ENCODE data around the gene EEFSEC. TPM values are rescaled to one million over a fixed set of nuclear protein-coding genes. Genes with fewer than 3 reads are reported as not detected.

Gene EEFSEC
- total RNA-seq, 1 donor from 2014 or later = 13.6 TPM

- DNase-seq (ENCODE audit: low spot score) = peak; percentile 55
Observed at GRCh38 chr3:128313071-128313725, 159.9 kb downstream of the EEFSEC start.

GRCh38 chr3:128313935-128314334 is 160.7 kb downstream of the EEFSEC start:
- no peak for DNase-seq (ENCODE audit: low spot score)

DNA sequence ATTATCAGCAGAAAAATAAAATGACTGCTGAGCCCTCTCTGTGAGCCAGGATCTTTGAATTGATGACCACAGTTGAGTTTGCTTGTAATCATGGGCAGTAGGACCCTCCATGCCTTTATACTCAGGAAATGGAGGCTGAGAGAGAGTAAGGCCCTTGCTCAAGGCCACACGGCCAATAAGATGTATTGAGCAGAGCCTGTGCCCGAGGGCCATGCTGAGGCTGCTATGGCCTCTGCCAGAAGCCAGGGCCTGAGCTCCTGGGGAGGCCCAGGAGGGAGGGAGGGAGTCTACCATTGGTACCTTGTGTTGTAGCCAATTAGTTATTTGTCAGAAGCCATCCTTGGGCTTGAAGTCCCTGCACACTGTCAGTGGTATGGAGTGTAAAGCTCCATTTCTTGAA is 162.0 kb downstream of the EEFSEC start:
- DNase-seq (ENCODE audit: low spot score) = peak; percentile 72

DNA sequence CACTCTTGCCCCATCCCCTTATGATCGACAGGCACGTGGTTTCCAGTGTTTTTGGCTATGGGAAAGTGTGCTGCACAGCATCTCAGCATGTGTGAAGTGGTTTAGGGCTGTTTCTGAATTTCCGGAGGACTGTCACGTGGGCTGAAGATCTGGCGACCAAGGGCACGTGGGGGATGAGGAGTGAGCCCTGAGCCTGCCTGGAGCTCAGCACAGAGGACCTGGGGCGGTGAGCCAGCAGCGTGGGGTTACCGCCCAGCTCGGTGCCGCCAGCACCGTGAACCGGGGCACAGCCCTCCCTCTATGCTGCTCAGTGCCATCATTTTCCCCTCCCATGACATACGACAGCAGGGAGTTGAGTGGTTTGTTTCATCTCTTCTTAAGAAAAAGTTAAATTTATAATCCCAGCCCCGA is 163.2 kb downstream of the EEFSEC start:
- peak; percentile 77 for DNase-seq (ENCODE audit: low spot score)

DNA sequence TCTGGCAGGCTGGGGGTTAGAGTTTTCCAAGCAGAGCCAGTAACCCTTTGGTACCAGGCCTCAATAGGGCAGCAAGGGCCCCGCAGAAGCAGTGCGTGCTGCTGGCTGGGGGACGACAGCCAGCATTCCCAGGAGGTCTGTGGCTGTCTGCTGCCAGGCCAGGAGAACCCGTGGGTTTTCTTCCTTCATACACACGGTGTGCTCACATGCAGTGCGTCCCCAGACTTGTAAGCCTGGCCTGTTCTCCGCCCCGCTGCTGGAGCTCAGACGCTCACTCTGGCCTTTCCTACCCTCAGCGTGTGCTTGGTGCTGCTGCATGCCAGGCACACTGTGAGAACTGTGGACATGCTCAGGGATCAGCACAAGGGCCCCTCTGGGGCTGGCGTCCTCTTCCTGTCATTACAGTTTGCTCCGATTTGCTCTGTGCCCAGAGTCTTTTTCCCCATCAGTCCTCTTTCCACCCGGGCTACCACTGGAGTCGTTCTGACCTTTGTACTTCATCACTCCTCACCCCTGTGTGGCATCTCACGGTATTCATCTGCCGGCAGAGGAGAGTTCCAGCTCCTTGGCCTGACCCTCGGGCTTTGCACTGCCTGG is 163.9 kb downstream of the EEFSEC start:
- DNase-seq (ENCODE audit: low spot score) = peak; percentile 51

- DNase-seq (ENCODE audit: low spot score) = peak; percentile 77
Observed at GRCh38 chr3:128317698-128318231, 164.5 kb downstream of the EEFSEC start.

DNA sequence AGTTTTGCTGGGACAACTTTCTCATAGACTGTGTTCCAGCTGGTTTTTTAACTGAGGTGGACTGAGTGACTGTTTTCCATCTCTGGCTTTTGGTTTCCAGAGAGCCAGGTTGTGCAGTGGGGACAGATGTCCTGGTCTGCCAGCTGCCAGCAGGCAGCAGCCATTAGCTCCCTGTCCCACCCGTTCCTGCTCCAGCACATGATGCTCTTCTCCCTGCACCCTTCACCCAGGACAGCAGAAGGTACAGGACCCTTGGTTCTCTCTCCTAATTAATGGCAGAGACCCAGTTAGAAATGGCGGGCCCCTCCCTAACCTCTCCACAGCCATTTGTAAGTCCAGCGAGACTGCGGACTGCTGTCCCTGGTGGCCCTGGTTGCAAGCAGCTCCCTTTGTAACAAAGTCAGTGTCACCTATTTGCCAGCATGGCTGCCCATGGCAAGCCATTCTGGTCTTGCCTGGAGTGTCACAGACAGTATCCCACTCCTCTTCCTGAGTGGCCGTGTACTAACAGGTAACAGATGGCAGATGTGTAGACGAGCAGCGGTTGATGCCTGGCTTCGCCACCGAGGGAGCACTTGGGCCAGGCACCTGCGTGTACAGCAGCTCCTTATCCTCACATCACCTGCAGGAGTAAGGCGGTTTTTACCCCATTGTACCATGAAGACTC is 165.1 kb downstream of the EEFSEC start:
- peak; percentile 81 for DNase-seq (ENCODE audit: low spot score)

GRCh38 chr3:128319107-128319506 is 165.8 kb downstream of the EEFSEC start:
- DNase-seq (ENCODE audit: low spot score) = peak; percentile 28

- DNase-seq (ENCODE audit: low spot score) = peak; percentile 64
Observed at GRCh38 chr3:128319741-128320141, 166.5 kb downstream of the EEFSEC start.

DNA sequence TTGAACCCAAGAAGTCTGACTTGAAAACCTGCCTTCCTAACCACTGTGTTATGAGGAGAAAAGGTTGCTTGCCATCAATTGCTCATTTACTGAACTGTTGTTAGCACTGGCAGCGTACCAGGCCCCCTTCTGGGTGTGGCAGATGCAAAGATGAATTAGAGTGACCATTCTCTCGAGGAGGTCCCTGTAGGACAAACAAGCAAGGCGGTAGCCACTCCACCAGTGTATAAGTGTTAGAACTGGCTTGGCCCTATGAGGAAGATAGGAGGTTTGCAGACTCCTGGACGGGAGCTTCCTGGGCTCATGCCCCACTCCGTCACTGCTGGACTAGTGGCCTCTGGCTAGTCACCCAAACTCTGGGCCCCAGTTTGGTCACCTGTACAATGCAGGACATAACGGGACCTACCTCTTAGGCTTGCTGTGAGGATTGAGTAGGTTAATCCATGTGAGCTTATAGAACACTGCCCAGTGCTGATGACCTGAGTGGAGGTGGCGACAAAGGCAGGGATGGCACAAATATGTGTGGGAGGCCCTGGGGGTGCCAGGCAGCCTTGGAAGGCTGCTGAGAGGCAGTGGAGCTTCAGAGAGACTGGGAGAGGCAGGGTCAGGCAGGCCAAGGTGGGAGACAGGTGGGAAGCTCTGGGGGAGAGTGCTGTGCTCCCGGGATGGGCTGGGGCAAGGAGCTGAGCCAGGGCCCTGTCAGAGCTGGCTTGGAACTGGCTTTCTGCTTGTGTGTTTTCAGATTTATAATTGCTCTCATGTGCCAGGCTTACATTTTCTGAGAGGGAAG is 167.5 kb downstream of the EEFSEC start:
- peak; percentile 82 for DNase-seq (ENCODE audit: low spot score)

GRCh38 chr3:128321418-128321817 is 168.1 kb downstream of the EEFSEC start:
- DNase-seq (ENCODE audit: low spot score) = peak; percentile 88

DNA sequence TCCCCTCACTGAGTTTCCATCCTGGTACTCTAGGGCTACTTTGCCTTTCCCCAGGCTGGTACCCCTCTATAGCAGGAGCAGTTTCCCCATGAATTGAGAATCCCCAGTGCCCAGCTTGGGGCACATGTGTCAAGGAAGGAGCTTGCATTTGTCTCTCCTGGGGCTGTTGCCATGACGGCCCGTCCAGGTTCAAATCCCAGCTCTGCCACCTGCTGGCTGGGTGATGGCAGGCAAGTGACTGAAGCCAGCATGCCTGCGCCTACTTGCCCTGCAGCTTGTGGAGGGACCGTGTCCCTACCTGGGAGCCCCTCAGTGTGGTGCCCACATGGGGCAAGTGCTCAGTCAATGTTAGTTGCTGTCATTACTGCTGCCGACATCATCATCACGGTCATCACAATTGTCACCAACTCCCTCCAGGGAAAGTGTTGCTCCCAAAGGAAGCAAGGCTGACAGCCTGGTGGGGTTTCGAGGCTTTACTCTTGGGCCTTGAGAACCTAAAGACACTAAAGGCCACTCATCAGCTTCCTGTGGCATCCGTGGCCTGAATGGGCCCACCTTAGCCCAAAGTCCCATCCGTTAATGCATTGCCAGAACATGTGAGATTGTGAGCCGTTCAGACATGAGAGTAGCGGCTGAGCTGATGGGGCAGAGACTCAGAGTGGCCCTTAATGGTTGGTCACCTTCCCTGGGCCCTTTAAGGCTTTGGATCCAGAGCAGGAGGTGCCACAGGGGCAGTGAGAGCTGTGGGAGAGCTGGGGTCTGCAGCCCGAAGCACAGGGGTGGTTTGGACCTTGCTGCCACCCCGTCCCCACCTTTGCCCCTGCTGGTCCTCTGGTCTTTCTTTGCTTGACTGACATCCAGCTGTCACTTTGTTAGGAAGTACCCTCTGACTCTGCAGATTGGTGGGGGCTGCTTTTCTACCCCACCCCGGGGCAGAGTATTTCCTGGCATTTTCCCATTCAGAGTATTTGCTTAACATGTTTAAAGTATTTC is 169.0 kb downstream of the EEFSEC start:
- peak; percentile 83 for DNase-seq (ENCODE audit: low spot score)

DNA sequence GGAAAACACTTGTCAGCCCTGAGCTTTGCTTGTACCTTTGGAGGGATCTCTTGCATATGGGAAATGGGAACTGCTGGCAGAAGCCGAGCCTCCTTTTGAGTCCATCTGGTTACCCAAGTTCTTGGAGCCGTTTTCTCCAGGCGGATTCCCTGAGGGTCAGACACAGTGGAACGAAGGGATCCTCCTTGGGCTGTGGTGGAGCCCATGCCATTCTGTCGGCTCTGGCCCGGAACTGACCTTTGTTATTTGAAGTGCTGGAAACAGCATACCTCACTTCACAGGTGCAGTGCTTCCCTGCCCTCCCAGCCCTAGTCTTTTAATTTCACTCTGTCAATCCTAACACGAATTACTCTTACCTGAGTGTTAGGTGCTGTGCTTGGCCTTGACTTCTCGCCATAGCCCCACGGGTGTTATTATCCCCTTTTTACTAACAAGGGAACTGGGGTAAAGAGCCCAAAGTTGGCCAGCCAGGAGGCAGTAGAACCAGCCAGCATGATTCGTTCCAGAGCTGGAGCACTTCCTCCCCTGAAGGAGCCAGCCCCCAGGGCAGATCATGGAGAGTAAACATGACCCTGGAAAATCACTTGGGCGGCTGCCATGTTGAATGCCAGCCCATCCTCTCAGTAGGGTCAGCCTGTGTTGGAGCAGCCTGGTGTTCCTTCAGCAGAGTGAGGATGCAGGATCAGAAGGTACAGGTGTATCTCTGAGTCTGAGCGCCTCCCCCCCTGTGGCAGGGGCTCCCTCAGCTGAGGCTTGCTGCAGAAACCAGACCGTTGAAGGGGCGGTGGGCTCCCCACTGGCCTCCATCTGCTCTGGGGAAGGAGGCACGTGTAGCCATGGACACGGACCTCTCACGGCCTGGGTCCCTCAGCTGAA is 170.2 kb downstream of the EEFSEC start:
- DNase-seq (ENCODE audit: low spot score) = peak; percentile 74

DNA sequence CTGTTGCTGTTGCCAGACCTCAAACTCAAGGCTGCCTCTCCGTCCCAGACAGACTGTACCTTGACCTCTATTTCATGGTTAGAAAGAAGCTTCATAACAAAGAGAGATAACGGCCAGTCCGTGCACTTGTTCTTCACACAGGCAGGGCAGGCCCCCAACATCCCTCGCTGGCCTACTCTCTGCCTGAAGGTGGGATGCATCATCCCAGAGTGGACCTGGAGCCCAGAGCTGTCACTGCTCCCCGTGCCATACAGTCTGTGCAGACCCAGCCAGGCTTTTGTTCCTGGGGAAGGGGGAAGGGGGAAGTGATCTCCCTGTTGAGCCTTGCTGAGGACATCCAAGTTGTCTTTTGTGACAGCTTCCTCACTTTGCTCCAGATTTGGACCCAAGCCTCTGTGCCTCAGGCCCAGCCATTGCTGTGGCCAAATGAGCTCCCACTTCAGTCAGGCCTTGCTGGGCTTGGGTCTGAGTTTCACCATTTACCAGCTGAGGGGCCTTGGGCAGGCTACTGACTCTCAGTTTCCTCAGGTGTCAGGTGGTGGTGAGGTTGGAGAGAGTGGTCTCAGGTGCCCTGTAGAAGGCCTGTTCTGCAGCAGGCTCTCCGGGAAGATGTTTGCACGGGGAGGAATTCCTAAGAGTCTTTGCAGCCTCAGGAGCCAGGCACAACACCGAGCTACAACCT is 171.8 kb downstream of the EEFSEC start:
- DNase-seq (ENCODE audit: low spot score) = peak; percentile 60

GRCh38 chr3:128326051-128326823 is 173.0 kb downstream of the EEFSEC start:
- DNase-seq (ENCODE audit: low spot score) = peak; percentile 47

DNA sequence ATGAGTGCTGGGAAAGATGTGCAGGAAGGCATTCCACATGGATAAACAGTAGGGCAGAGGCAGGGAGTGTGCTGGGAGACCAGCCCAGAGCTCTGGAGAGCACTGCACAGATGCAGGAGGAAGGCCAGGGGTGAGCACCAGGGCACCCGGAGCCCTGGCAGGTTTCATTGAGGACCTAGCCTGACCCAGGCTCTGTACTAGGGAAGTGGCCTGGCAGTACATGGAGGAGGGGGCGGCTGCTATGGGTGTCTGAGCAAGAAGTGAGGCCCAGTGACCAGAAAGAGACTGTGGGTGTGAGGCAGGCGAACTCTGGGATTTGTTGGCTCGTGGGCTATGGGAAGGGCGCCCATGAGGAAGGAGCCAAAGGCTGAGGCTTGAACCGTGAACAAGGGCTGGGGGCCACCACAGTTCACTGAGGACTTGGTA is 174.3 kb downstream of the EEFSEC start:
- DNase-seq (ENCODE audit: low spot score) = peak; percentile 55

DNA sequence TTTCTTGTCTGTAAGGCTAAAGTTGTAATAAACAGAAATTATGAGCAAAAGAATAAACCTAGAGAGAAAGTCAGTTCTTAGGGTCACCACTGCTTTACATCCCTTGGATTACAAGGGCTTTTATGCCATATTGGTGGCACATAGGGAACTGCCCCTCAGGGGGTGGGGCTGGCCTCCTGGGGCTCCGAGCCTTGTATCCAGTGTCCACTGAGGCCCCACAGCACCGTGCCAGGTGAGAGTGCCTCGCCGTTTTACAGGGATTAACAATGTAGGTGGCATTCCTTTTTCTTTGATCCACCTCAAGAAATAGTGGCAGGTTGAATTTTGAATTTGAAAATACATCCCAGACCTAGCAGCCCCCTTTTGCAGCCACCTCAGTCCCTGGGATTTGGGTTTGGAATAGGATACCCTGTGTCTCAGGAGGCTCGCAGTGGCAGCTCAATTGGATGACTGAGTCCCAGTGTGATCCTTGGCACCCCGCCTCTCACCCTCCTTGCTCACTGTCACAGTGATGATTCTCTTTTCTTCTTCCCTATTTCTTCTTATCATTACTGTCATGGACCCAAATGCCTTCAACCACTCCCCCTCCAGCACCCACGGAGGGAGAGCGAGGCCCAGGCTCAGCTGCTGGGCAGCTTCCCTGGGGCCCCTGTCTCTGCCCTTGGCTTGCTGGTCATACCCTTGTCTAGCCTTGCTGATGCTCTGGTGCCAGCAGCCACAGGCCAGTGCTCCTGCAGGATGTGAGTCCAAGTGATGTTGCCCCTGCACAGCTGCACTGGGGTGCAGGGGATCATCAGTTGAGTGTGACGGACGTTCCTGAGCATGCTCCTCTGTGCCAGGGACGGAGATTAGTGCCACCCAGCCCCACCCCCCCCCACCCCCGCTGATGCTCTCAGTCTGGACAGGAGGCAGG is 175.5 kb downstream of the EEFSEC start:
- DNase-seq (ENCODE audit: low spot score) = peak; percentile 68

Measured in mesenteric fat pad (tissue), 1 donor.